Measurements from ENCODE around the gene ONECUT3.

ONECUT3 gene

GRCh38 chr19:1752009-1752756 lies 1.1 kb upstream of the ONECUT3 start:
- no peak for DNase-seq (ENCODE audit: low read depth)
- TF ChIP-seq CTCF (conservative IDR thresholded peaks at IDR 0.05; ENCODE audit: low read depth, low read length): no peak

DNA sequence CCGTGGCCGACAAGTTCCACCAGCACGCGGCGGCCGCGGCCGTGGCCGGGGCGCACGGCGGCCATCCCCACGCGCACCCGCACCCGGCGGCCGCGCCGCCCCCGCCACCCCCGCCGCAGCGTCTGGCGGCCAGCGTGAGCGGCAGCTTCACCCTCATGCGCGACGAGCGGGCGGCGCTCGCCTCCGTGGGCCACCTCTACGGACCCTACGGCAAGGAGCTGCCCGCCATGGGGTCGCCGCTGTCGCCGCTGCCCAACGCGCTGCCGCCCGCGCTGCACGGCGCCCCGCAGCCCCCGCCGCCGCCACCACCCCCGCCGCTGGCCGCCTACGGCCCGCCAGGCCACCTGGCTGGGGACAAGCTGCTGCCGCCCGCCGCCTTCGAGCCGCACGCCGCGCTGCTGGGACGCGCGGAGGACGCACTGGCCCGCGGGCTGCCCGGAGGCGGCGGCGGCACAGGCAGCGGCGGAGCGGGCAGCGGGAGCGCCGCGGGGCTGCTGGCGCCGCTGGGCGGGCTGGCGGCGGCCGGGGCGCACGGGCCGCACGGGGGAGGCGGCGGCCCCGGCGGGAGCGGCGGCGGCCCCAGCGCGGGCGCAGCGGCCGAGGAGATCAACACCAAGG lies 821 bp downstream of the ONECUT3 start:
- TF ChIP-seq CTCF (conservative IDR thresholded peaks at IDR 0.05; ENCODE audit: low read depth, low read length): no peak
- no peak overlapping the region for H3K4me3 ChIP-seq (ENCODE audit: low read length)
- DNase-seq (ENCODE audit: low read depth): no peak

More at GRCh38 chr19:1752009-1752756, 1.1 kb upstream of the ONECUT3 start:
- H3K4me3 ChIP-seq (ENCODE audit: low read length): no peak overlapping the region

DNA sequence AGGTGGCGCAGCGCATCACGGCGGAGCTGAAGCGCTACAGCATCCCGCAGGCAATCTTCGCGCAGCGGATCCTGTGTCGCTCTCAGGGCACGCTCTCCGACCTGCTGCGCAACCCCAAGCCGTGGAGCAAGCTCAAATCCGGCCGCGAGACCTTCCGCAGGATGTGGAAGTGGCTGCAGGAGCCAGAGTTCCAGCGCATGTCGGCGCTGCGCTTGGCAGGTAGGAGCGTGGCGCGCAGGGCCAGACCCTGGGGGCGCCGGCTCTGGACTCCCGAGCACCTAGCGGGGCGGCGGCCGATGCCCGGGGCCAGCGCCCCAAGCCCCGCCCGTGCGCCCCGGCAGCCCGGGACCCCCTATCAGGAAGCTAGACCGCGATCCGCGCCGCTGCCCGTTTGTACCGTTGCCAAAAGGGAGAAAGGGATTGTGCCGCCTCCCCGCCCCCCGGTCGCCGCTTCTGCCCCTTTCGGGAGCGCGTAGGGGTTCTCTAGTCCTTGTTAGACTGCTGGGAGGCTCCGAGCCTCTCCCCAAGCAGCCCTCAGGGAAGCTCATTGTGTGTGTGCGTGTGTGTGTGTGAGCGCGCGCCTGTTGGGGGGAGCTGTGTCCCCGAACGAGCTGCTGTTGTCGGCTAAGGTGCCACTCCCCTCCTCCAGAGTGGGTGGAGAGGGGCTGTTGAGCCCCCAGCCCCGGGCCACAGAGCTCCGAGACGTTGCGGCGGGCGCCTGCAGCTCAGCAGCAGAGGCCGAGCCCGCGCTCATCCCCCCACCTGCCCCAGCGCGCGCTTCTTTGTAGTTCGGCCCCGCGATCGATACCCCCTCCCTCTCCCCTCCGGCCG lies 1.5 kb downstream of the ONECUT3 start:
- H3K4me3 ChIP-seq (ENCODE audit: low read length): no peak overlapping the region
- no peak for TF ChIP-seq CTCF (conservative IDR thresholded peaks at IDR 0.05; ENCODE audit: low read depth, low read length)
- DNase-seq (ENCODE audit: low read depth): no peak

- H3K4me3 ChIP-seq (ENCODE audit: low read length): no peak overlapping the region
- DNase-seq (ENCODE audit: low read depth): no peak
- no peak for TF ChIP-seq CTCF (conservative IDR thresholded peaks at IDR 0.05; ENCODE audit: low read depth, low read length)
Measured at GRCh38 chr19:1755467-1756171, 2.3 kb downstream of the ONECUT3 start.

- TF ChIP-seq CTCF (conservative IDR thresholded peaks at IDR 0.05; ENCODE audit: low read depth, low read length): no peak
- H3K4me3 ChIP-seq (ENCODE audit: low read length): no peak overlapping the region
- no peak for DNase-seq (ENCODE audit: low read depth)
Measured at GRCh38 chr19:1756264-1756663, 3.0 kb downstream of the ONECUT3 start.

DNA sequence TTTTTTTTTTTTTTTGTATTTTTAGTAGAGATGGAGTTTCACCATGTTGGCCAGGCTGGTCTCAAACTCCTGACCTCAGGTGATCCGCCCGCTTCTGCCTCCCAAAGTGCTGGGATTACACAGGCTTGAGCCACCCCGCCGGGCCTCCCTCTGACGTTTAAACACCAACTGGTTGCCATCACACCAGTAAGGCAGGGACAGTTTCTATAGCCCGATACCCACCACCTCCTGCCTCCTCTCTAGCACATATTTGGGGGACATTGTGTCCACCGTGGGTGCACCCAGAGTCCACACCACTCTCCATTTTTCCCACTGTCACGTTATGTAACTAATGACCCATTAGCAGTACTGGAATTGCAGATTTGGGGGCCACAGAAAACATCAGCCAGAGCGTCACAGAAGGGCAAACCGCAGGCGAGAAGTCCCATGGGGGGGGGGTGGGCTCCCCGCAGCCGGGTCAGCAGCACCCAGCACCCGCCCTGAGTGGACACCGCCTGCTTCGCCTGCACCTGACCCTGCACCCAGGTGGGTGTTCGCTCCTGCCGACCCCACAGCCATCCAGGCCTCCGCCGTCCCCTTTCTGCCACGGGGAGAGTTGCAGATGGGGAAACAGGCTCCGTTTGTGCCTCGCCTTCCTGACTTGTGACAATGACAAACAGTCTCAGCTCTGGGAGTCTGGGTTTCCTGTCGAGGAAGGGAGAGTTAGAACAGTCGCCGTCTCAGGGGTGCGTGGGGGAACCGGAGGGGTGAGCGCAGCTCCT lies 3.6 kb downstream of the ONECUT3 start:
- TF ChIP-seq CTCF (conservative IDR thresholded peaks at IDR 0.05; ENCODE audit: low read depth, low read length): no peak
- no peak overlapping the region for H3K4me3 ChIP-seq (ENCODE audit: low read length)
- no peak for DNase-seq (ENCODE audit: low read depth)
